Ecto neural progenitor cell (in vitro differentiated cells): ENCODE data around the gene MAP1LC3A.
A peak's percentile ranks its signal among the peaks of the same experiment; 100 is the strongest.
"Not testable (repeated sequence)": the region's sequence is repeated elsewhere in the genome, so short reads cannot be mapped to it uniquely, and the experiment has no call there.

Experiments
- DNase-seq: peaks from one replicate; pipeline ENCODE4 v3.0.0-alpha.2; 2018; ENCODE audit warnings: low spot score

MAP1LC3A gene

DNA sequence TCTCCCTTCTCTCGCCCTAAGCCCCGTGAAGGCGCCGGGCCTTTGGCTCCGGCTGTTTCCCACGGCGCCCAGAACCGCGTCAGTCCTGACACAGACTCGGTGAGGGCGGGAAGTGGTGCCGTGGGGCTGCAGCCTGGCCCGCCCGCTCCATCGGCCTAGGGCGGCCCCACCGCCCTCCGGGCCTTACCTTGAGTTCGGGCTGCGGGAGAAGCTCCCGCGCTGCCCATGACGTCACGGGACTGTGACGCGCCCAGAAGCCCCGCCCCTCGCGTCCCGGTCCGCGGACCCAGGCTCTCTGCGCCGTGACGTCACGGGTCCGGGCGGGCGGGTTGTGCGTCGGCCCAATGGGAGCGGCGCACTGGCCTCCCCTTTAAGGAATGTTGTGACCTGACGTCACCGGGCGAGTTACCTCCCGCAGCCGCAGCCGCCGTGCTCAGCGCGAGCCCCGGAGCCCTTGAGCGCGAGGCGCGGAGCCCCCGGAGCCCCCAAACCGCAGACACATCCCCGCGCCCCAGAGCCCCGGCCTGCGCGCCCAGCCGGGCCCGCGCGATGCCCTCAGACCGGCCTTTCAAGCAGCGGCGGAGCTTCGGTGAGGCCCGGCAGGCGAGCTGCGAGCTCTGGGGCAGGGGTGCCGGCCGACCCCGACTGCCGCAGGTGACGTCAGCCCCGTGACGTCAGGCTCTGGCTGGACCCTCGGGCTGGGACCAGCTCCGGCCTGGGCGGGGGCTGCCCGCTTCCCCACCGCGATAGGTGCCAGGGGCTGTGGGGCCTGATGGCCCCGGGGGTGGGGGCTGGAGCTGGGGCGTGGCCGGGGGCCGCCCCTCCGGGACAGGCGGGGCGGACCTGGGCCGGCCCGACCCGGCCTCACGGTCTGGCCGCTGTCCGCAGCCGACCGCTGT, at the start of gene MAP1LC3A:
TSS of gene MAP1LC3A (plus strand) at position 399 of the 899 bp plus-strand sequence. CDS start at position 550, 151 bp downstream.
- DNase-seq = peak; percentile 93

DNA sequence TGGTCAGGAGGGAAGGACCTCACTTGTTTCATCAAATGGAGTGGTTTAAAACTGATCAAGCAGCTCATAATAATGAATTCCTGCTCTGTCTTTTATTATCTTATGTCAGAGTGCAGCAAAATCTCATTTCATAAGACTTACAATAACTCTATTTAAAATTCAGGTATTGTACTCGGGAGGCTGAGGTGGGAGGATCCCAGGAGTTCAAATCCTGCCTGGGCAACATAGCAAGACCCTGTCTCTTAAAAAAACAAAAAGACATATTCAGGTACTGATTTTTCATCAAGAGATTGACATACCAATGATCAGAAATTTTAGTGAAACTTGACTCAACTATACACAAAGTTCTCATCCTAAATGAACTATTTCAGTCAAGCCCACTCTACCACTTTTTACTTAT, 47.9 kb upstream of the MAP1LC3A start:
- DNase-seq = no peak

DNA sequence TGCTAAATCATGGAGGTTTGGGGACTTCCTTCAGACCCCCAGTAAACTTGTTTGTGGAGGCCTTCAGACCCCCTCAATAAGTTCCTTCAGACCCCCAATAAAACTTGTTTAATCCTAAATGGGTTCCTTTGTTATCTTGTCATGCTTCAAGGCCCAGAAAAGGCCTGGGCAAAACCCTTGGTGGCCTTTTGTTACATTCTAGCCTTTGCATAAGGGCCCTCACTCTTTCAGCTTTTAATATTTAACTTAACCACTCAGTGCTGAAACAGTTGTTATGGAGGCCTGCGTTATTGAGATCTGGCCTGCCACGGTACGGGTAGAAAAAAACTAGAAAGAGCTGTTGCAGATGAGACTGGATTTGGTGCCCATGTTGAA, 46.6 kb upstream of the MAP1LC3A start:
- no peak for DNase-seq

DNA sequence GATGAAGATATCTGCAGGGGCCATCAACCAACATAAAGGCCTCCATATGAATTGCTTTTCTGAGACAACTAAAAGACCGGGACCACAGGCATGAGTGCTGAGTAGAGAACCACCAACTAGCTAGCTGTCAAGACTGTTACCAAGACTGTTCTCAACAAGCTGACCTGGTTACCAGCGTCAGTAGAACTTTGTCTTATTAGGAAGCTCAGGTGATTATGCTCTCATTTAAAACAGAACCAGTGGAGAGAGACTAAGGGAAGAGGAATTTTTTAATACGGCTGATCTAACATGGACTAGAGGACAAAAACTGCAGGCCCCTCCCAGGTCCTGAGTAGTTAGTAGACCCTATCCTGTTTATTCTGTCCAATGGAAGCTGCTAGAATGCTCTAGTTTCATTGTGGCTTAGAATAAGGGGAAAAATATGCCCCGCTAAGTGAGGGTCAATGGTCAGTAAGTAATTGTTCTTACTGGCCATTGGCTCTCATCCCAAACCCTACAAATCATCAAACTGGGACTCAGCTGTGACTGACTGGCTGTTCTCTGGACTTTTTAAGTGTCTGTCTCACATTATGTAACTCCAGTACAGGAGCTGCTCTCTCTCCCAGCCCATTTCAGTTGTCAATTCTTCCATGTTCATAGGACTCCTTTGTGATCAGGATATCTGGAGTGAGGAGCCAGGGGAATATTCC, 46.1 kb upstream of the MAP1LC3A start:
- no peak for DNase-seq

DNA sequence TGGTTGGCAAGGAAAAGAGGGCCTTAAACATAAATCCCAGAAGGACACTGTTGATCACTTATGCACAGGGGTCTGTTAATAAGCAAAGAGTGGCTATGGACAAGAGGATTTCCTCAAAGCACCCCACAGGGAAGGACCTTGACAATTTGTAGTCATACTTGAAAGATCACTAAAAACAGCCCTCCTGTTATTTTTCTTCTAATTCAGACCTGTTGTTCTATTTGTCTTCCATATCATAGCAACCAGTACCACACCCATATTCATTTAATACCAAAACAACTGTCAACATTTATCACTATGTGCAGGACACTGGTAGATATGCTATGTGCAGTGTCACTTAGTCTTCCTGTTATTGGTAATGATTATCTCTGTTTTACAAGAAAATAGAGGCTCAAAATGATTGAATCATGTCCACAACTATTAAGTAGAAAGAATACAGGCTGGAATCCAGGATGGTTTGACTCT, 45.5 kb upstream of the MAP1LC3A start:
- DNase-seq = no peak

DNA sequence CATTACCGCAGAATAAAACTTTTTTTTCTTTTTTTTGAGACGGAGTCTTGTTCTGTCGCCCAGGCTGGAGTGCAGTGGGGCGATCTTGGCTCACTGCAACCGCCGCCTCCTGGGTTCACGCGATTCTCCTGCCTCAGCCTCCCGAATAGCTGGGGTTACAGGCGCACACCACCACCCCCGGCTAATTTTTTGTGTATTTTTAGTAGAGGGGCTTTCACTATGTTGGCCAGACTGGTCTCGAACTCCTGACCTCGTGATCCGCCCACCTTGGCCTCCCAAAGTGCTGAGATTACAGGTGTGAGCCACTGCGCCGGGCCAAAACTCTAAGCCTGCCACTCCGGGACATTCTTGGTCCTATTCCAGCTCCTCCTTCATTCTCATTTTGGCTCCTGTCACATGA, 44.5 kb upstream of the MAP1LC3A start:
- DNase-seq = not testable (repeated sequence)

DNA sequence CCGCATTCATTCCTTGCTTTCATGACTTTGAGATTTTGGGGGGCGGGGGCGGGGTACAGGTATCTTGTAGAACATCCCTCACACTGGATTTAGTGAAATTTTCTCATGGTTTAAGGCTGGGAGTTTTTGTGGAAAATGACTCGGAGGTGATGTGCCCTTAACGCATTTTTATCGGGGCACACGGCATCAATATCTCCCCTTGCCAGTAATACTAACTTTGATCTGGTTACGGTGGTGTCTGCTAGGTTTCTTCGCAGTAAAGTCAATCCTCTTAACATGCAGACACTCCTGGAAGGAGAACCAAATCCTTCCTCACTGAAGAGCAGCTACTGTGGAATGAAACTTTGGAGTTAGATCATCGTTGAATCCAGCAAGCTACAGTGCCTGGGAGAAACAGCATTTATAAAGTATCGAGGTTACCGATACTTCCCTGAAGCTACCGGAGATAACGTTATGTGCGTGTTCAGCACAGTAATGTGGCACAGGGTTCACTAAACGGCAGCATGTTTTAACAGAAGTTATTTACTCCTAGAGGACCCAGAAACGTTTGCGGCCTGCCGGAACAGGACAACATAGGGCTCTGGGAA, 43.5 kb upstream of the MAP1LC3A start:
- DNase-seq = no peak

DNA sequence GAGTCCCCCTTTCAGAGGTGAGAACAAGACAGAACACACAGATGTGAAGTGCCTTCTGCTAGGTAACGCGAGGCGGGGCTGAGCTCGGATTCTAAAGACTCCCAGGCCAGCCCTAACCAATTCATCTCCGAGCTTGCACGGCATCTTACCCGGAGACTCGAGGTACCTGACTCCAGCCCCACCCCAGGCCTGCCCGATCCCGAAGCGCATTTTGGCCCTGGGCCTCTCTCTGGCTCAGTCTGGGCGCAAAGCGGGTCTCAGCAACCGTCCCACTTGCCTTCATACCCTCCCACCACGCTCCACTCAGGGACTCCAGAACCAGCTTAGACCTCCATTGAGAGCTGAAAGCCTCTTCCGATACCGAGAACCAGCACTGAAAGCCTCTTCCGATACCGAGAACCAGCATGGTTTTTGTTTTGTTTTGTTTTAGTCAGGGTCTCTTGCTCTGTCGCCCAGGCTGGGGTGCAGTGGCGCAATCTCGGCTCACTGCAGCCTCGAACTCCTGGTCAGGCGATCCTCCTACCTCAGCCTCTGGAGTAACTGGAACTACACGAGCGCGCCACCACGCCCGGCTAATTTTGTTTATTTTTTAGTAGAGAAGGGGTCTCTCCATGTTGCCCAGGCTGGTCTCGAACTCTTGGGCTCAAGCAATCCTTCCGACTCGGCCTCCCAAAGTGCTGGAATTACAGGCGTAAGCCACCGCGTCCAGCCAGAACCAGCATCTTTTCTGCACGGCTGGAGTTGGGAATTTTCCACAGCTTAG, 42.9 kb upstream of the MAP1LC3A start:
- peak; percentile 74 for DNase-seq

DNA sequence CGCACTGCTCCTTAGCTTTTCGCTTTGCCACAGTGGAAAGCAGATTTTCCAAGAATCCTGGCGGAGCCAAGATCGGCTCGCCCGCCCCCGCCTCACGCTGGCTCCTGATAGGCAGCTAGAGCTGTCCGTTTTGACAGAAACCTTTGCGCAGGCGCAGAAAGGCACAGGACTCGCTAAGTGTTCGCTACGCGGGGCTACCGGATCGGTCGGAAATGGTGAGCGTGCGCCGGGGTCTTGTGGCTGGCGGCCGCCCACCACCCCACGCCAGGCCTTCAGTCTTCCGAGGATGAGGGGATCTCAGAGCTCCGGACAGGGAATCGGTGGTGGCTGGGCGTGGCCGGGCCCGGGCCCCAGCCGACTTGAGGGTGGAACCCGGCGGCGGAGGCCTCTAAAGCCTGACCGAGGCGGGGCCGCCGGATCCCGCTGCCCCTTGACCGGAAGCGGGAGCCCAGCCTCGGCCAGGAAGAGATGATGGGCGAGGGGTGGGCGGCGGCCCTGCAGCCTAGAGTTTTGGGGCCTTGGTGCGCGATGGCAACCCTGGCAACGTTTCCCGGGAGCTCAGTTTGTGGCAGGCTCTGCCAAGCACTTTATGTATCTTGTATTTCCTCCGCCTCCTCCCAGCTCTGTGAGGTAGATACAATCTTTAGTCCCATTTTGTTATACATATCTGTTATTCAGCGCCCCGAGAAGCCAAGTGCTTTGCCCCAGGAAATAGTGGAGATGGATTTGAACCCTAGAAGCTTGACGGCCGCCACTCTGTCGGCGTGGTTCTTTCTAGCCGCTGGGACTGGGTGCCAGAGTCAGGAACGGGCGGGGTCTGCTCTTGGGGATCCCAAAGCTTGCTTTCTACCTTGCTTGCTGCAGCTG, 42.0 kb upstream of the MAP1LC3A start, which contains the start of gene DYNLRB1:
TSS of gene DYNLRB1 (plus strand) at position 176 of the 867 bp plus-strand sequence. CDS start at position 213, 37 bp downstream.
- DNase-seq = peak; percentile 98

DNA sequence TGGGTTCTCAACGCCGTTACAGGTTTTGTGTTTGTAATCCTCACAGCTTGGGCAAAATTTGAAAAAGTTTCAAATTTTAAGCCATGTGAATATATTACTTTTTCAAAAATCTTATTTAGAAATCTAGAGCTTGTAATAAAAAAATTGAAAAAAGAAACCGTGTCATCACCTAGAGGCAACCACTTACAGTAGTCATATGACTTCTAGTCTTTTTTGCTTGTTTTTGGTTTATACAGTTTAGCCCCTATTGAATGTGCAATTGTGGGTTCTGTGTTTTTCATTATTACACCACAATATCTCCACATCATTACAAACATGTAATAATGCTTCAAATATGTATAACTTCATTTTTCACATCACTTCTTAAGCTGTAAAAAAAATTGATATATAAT, 41.4 kb upstream of the MAP1LC3A start:
- DNase-seq = no peak

DNA sequence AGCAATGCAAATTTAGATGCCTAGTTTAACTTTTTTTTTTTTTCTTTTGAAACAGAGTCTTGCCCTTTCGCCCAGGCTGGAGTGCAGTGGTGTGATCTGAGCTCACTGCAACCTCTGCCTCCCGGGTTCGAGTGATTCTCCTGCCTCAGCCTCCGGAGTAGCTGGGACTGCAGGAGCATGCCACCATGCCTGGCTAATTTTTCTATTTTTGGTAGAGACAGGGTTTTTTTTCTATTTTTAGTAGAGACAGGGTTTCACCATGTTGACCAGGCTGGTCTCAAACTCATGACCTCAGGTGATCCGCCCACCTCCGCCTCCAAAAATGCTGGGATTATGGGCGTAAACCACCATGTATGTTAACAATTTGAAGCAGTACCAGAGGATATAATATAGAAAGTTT, 39.7 kb upstream of the MAP1LC3A start:
- not testable (repeated sequence) for DNase-seq

DNA sequence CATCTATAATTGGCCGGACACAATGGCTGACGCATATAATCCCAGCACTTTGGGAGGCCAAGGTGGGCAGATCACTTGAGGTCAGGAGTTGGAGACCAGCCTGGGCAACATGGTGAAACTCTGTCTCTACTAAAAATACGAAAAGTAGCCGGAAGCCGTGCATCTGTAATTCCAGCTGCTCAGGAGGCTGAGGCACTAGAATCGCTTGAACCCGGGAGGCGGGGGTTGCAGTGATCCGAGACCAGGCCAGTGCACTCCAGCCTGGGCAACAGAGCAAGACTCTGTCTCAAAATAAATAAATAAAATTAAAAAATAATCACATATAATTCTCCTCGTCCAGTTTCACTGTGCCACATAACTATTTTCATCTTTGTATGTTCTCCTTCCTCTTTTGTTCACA, 38.7 kb upstream of the MAP1LC3A start:
- DNase-seq = not testable (repeated sequence)

DNA sequence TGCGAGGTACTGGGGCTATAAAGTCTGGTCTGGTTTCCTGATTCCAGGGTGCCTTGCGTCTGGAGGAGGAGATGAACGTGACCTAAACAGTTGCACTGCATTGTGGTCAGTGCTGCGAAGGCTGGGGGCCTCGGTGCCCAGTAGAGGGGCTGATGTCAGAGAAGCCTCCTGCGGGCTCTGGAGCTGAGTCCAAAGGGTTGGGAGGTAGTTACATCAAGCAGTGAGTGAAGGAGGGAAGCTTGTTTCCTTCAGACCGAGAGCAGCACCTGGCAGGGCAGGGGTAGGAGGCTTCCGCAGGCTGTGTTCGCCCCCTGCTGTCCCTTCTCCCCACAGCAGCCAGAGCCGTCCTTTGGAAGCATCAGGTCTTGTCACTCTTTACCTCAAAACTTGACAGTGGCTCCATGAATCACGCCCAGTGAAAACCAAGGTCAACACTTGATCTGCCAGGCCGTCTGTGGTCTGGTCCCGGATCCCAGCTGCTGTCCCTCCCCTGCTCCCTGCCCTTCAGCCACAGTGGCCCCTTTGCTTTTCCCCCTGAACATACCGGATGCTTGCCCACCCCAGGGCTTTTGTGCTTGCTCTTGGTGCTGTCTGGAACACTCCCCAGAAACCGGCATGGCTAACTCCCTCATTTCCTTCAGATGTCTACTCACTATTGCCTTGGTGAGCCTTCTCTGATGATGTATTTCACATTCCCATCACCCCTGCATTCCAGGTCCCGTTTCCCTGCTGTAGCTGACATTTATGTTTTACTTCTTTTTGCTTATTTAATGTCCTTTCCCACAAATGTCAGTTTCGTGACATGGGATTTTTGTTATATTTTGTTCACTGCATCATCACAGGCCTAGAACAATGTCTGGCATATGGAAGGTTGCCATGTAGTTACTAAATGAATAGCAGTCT, 35.3 kb upstream of the MAP1LC3A start:
- DNase-seq = no peak

DNA sequence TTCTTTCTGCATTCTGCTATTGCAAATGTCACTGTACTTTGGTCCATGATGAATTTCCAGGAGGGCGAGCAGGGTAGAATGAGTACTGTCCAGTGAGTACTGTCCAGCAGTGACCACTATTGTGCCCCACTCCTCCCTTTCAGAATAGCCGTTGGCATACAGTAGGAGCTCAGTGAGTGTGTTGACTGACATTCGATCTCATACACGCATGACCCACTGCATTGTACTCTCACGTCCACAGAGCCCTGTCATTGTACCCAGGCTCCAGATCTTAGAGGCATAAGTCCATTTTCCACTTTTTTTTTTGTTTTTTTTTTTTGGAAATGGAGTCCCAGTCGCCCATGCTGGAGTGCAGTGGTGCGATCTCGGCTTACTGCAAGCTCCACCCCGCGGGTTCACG, 34.1 kb upstream of the MAP1LC3A start:
- no peak for DNase-seq

DNA sequence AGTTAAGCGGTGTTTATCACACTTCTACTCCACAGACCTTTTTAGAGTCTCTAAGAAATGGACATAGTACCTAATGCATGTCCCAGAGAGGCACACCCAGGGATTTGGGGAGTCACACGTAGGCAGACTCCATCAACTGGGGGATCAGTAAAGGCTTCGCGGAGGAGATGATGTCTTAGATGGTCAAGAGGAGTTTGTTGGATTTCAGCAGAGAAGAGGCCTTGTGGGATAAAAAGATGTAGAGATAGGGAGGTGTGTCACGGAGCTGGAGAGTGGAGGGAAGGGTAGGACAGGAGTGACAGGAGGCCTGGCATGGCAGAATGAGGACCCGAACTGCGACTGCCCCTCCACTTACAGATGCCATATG, 33.2 kb upstream of the MAP1LC3A start:
- no peak for DNase-seq

DNA sequence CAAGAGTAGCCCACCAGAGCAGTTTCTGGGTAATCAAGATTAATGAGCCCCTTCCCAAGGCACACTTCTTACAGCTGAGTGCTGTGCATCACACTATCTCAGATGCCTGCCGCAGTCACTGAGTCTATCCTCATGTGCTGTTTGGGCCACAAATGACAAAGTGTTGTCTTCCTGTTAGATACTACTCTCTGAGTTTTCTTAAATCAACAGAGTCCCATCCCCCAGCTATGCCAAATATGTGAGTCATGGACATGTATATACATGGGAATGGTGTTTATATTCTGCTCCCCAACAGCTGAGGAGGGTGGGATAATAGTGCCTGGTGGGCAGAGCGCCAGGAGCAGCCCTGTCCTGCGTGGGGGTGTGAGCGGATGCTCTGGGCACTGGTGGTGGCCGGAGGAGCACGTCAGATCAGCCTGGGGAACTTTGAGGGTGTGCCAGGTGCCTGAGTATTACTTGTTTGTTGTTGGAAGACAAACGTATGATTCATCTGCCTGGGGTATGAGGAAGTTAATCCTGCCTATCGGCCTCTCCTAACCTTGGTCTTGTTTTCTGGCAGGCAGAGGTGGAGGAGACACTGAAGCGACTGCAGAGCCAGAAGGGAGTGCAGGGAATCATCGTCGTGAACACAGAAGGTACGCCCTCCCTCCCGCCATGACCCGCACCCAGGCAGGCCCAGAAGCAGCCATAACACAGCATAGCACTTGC, 32.7 kb upstream of the MAP1LC3A start:
- no peak for DNase-seq

DNA sequence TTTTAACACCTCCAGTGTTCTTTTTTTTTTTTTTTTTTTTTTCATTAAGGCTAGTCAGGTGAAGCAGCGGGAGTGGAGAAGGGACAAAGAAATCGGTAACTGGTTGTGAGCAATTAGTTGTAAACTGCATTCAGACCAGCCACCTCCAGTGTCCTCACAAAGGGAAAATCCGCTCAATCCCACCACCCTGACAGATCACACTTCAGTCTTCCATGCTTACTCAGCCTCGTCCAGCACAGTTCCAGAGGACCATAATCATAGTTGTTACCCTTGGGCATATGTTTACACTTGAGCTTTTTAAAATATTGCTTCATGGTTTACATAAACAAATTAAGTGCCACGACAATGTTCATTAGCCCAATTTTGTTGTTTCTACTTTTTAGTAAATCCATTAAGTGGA, 32.1 kb upstream of the MAP1LC3A start:
- DNase-seq = no peak

DNA sequence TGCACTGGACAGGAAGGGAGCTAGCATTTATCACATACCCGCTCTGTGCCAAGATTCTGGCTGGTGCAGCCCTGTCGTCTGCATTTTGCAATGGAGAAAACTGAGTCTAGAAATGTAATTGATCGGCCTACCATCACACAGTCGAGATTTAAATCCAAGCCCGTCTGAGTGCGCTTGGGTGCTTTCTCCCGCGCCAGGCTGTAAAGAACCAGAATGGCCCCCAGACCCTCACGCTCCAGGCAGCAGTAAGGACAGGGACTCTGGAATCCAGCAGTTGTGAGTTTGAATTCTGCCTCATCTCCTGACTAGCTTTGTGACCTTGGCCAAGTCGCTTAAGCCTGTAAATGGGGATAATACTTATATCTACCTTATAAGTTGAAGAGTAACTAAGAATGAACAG, 31.5 kb upstream of the MAP1LC3A start:
- no peak for DNase-seq

DNA sequence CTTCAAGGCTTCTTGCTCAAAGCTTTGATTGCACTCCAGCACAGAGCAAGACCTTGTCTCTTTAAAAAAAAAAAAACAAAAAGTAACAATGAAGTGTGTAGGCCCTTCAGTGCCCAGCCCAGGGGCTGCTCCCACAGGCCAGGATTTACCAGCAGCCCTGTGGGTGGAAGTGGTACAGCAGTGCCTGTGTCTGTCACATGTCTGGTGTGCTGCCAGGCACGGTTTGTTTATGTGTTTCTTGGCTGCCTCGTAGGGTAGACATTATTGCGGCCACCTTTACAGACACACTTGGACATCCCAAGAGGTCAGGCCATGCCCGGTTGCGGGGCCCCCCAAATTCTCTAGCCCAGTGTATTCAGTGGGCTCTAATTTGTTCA, 29.6 kb upstream of the MAP1LC3A start:
- no peak for DNase-seq
